NCI-H2171 (cell line): ENCODE results near the gene ADAMTS3.

Experiments used
- DNase-seq: peaks from one replicate; lab custom pipeline; 2025; lab: John Stamatoyannopoulos, UW

Gene ADAMTS3

DNA sequence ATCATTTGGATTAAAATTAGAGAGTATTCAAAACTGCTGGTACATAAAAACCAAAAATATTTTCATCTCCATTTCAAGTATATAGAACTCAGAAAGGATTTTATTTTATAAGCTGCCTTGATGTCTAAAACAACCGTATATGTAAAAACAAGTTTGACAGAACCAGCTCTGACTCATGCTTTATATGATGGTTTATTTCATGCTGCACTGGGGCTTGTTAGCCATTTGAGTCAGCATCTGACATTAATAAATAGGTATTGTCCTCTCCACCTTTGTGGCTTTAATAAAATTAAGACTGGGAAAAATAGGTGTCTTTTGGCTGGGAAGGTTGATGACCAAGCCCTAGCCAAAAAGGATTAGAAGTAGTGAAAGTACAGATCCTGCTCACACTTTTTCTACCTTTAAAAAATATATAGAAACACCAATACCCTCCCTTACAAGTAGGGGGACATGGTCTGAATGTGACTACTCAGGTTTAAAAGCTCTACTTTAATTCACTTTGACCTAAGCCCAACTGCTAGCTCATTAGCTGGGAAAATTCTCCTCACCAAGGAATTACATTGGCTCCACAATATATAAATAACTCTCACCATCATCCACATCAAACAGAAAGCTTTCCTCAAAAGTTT, 228.1 kb downstream of the ADAMTS3 start:
- no peak for DNase-seq

DNA sequence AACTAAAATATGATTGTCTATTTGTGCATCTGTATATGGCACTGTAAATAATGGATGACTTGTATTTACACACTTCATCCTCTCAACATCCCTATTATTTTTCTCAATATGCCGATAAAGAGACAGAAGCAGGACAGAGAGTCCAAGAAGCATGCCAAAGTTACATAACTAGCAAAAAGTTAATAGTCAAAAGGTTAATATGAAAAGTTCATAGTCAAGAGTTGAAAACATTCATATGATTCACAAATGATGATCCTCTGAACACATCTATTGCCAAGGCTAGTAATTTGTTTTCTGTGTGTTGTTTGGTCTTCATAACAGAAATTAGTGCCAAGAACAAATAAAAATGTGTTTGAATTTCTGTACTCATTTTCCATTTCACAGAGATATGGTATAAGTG, 231.0 kb downstream of the ADAMTS3 start:
- DNase-seq: no peak

DNA sequence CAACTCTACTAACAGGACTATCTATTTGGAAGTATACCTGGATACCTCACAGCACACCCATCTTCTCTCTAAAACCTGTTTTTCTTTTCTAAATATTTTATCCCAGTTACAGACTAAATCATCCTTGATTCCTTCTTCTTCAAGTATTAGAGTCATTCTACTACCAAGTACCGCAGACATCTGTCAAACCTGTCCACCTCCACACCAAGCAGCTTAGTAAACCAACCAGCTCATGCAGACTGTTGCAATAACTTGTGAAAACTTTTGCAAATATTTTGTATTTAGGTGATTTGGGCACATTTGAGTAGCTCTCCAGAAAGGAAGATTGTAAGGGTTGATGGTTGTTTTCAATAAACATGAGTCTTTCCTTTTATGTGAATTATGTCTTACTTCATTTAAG, 238.6 kb downstream of the ADAMTS3 start:
- DNase-seq: no peak

DNA sequence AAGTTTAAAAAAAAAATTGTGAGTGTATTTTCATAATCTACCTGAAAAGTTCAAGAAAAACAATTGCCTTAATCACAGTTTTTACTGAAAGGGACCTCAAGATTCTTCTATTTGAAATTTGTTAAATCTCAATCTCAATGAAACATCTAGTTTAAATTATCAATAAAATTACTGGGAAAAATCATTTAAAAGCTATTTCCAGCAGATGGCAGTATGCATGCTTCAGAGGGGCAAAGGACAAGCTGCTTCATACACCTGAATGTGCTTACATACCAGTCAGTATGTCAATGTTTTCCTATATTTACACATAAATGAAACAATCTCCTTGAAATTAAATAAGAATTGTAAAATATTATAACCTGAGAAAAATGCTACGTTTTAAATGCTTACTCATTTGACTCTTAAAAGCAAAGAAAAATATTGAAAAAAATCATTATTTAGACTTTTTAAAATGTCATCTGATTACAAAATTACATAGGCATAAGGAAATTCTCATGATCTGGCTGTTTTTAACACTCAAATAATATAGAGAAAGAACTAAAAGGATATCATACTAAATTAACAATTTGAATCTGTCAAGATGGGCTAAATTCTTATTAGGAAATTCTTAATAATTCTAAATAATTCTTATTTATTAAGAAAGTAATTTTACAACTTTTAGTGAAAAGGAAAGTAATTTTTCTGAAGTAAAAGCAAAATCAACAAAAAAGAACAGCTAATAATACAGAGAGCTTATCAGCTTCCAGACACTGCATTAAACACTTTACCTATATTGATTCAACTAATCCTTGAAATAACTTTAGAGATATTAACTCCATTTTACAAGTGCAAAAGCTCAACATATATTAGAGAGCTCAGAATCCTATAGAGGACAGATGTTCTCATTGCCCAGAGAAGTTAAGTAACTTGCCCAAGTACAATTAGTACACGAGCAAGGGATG, 242.1 kb downstream of the ADAMTS3 start:
- no peak for DNase-seq

DNA sequence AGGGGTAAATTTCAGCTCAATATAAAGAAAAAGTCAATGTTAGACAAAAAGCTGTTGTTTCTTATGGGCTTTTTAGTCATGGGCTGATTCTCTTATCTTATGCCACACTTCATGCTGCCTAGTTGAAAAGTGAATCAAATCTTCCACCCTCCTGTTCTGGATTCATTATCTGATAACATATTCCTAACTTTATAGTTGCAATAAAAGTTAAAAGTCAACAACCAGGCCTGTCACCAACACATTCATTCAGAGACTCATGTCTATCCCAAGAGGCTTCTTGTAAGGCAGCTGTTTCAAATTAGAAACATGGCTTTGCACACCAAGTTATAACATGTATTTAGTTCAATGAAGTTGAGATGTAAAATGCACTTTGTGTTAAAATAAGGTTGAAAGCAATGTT, 243.8 kb downstream of the ADAMTS3 start:
- DNase-seq: no peak

DNA sequence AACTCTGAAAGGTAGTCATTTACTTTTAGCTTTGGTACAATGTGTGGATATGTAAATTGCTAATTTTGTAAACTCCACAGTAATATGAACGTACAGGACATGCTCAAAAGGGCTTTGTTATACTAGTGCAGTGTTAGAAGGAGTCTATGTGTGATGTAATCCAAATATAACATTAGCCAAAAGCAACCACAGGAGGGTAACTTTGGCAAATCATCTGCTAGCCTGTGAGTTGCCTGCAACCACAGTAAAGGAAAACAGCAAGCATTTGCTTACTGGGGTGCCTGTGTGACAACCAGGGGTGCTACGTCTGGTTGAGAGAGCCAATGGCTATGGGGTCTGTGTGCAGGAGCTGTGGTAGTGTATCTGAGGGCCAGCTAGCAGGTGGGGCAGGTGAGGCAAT, 245.8 kb downstream of the ADAMTS3 start:
- no peak for DNase-seq

DNA sequence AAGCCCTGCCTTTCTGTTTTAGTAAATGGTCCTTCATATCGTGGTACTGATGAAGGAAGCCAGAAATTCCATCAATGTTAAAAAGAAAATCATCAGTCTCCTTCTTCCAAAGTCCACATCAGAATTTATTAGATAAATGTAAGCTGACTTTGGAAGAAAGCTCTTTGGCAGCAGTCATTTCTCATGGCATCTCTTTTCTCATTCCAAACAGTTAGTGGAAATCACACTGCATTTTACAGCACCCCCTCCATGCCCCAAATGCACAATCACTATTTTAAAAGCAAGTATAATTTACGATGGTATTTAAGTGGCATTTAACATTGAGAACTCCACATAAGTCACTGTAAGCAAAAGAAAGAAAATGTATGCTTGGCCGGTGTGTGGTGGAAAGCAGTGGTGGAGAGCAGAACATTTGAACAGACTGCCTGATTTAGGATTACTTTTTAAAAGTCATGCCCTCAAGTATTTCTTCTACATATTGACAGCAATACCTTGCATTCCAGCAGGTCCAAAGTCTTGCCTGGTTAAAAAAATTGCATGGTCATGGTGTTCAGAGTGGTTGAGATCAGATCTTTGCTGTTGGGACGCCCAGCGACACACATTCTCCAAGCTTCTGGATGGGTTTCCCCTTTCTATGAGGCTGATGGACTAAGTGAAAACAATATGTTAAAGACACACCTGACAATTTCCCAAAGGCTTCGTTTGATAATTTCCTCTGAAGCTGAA, 248.6 kb downstream of the ADAMTS3 start:
- DNase-seq: no peak

DNA sequence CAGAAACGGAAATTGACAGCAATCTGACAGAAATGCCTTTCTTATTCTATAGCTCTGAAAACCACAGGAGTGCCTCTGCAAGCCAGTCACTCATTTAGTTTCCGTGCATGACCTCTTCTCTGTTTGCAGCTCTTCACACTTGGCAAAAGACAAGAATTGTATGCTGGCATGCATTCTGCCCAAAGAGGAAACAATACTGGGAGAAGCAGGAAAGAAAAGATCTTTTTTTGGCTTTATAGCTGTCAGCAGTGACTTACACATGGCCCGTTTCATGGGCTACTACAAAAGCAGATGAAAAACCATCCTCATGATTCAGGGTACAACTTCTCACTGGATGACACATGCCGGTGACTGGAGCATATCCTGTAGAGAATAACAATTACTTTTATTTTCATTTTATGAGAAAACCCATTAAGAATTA, 249.4 kb downstream of the ADAMTS3 start:
- DNase-seq: no peak

DNA sequence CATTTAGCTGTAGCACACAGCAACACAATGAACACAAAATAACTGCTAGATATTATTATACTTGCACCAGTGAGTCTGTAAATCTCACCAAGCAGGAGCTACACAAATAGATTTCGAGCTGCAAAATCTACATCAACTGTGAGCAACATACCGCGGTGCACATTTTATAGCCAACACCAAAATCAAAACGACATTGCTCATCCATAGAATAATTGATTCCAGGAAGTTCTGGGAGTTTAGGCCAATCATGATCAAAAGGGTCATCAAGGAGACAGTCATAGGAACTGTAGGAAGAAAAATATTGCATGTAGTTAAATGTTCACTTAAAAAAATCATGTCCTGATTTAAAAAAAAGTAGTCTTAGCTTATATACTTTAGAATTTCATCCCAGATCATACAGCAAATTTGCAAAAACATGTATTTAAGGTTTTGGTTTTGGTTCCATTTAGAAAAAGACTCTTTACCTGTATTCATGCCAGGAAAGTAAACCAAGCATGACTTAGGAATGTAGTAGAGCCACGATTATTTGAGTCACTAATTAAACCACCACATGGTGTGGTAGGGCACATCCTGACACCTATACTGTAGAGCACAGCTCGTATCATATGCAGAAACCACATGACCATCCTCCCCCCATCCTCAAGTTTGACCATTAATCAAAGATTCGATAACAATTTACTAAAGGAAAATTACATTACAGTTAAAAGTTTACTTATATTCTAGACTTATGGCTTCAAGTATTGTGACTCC, 250.4 kb downstream of the ADAMTS3 start:
- DNase-seq: no peak

DNA sequence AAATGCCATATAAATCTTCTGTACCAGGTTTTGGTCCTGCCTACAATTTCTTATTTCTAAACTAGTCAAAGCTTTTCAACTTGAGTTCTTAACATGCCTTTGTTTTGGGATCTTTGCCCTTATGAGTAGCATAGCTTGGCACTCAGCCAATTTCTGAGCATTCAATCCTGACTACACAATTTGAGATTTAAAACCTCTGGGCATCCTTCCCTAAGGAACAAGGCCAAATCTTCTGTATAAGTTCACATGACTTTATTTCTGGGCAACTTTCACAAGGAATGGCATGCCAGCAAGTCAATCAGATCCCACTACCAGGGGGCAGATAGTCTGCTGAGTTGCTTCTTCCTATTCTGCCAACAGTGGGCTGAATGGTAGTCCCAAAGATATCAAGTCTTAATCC, 254.2 kb downstream of the ADAMTS3 start:
- no peak for DNase-seq

DNA sequence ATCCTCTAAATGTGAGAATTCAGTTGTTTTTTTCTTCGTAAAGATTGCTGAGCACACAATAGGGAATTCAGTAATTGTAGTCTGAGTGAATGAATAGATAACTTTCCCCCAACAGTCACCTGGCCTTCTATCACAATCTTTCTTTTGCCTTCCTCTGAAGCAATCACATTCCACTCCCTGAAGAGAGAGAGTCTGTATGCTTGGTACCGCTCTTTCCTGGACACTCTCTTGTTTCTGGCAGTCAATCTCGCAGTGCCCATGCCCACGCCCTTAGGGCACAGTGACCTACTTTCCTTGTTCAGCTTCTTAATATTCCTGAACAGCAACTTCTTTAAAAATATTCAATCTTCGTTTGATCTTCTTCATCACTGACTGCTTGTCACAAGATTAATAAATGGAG, 255.9 kb downstream of the ADAMTS3 start:
- DNase-seq: no peak

DNA sequence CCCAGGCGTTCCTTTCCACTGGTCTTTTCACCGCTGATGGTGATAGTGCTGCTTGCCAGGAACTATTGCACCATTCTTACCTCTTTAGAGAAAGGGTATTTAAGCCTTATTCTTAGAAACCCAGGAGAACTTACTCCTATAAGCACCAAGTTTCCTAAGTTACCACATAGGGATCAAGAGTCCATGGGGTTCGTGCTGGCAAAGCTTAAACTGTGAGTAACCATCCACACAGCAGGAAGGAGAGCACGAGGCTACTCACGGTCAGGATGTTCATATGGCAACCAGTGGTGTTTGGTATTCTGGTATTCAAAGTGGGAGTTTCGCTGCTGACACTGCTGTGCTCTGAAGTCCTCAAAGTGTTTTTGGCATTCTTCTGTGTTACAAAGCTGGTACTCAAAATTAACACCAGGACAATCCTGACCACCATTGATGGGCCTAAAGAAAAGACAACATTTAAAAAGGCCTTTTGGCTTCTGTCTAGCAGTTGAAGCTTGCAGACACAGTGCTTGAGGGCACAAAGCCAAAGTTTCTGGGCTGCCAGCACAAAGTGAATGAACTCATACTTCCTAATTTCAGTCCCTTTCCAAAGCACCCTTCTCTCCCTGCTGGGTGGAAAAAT, 256.9 kb downstream of the ADAMTS3 start:
- no peak for DNase-seq

DNA sequence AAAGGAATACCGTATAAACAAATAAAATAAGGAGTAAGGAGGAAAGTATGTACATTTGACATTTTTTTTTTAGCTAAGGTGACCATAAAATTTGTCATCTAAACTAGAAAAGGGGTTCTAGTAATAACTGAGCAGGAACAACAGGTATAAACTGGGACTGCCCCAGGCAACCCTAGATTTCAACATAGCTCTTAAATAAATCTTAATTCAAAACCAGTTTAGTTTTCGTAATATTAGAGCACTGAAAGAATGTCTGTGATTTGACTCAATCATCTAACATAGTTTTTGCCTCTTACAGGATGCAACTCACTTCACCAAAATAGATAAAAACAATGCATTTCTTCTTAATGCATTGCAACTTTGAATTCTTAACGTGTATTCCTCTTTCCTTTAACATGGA, 257.7 kb downstream of the ADAMTS3 start:
- DNase-seq: no peak

DNA sequence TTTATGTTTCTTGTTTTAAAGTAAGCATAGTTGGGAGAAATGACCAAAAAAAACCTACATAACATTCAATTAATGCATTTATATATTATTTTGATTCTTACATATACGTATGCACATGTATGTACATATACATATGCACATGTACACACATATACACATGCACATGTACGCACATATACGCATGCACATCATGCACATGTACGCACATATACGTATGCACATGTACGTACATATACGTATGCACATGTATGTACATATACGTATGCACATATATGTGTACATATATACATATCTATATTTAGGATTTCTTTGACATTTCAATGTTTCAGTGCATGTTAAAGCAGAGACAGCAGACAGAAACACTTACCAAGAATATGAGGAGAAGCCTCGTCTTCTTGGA, 263.4 kb downstream of the ADAMTS3 start:
- DNase-seq: no peak

DNA sequence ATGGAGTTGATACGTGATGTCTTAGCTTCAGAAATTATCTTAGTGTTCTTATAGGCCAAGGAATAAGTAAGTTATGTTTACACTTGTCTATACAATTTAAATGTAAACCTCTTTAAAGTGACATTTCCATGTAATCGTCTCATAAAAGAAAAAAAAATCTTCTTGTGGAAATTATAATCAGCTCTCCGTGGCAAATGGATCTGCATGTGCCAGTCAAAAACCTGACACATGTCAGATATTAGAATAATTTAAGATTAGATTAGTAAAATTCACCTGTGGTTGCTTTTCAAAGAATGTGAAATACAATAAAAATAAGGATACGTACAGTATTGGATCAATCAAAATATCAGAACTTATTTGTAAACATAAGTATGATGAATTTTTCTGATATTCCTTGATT, 263.9 kb downstream of the ADAMTS3 start:
- DNase-seq: no peak

DNA sequence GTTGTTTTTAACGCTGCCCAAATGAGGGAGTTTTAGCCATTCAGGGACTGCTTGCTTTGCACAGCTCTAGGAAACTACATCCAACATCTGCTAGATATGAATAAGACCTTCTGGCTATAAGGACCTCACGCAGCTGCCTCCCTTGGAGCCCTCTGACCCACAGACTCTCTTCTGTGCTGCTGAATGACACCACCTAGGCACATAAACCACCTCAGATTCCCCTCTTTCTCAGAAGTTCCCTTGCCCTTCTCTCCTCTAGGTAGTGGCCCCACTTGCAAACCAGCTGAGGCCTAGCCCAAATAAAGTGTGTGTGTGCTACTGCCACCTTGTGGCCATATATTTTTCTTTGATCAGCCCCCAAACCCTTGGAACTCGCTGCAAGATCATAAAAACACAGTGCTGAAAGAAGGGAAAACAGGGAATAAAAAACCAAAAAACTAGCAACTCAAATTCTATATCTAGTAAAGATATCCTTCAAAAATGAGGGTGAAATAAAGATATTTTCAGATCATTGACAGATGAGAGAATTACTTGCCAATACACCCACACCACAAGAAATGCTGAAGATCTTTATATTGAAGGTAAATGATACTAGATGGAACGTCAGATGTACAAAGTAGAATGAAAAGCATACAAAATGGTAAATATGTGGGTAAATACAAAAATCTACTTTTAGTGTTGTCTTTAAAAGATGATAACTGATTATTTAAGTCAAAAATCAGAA, 265.9 kb downstream of the ADAMTS3 start:
- no peak for DNase-seq

DNA sequence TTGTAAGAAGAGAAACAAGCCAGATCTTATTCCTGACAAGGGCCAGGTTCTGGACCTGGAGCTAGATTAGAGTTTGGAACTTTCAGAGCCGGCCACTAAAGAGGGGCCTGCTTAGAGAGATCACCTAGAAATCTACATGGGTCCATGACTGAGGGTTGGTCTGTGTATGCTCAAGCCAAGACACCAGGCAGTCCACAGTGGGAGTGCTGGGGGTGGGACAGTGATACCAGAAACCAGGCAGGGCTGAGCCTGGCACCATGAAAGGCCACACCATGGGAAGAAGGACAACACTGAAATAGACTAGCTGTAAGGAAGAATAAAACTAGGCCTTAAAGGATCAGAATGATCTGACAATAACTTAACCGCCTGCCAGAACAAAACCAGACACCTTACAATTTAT, 267.3 kb downstream of the ADAMTS3 start:
- DNase-seq: no peak

DNA sequence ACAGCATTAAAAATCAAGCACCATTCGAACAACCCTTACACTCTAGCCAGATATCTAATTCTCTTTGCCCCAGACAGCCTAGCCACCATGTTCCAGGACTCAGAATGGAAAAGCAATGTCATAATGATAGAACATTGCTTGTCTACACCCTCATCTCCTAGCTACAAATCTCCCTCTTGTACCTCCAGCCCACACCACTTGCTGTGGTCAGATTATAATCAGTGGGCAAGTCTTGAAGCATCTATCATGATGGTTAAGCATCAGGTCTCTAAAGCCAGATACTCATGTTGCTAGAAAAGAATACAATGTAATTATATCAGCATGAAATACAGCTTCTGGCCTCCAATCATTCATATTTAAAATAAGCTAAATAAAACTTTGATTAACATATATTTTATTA, 268.9 kb downstream of the ADAMTS3 start:
- DNase-seq: no peak

DNA sequence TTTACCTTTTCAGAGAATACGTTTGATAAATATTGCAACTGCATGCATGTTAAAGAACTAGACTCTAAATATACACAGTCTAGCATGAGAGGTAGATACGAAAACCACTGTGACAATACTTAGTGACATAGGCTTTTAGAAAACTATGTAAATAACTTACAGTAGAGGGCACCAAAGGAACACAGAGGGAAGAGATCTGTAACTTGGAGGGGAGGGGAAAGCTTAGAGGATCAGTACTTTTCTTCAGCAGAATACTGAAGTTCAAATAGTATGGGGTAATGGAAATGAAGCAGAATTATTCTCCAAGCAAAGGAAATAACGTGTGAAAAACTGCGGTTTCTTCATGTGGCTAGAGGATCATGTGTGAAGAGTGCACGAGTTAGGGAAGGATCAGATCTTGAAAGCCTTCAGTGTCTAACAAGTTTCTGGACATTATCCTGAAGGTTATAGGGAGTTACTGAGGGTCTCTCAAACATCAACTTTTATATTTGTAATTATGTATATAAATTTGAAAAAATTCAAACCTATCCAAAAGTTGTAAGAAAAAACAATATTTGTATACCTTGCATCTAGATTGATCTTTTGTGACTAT, 273.0 kb downstream of the ADAMTS3 start:
- no peak for DNase-seq

DNA sequence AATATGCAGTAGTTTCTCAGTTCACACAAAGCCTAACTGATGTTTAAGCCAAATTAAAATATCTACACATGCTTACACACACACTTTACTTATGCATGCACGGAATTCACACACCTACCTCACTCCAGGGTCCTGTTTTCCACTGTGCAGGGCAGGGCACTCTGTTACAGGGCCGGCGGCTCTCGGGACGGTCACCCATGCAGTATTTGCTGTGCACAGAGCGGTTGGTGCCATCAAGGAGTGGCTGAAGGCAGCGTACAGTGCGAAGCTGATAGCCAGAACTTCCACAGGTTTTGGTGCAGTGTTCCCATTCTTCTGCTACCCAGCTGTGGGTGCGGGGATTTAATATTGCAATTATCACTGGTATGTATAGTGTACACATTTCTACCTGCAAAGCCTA, 278.3 kb downstream of the ADAMTS3 start:
- no peak for DNase-seq

DNA sequence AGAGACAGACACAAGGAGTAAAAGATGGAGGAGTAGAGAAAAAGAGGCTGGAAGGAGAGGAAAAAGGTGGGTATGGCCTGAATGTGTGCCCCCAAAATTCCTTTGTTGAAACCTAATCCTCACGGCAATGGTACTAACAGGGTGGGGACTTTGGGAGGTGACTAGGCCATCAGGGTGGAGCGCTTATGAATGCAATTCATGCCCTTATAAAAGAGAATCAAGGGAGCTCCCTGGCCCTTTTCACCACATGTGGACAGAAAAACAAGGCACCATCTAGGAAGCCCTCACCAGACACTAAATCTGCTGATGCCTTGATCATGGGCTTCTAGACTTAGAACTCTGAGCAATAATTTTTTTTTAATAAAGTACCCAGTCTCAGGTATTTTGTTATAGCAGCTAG, 282.1 kb downstream of the ADAMTS3 start:
- DNase-seq: no peak
